Testis (tissue), 2 donors: Measurements from ENCODE around the gene DRC7.

Experiments used
- CTCF ChIP-seq, 3 experiments: fragments of 450-650 bp in 2 of 3; fragments of 200-600 bp in 1 of 3; sonication (generic) in 1 of 3; IDR thresholded peaks; one replicate each; pipeline ENCODE4 v1.5.1; 2016 to 2019; ENCODE audit warnings: antibody characterized with exemption in 3 of 3, mild to moderate bottlenecking in 2 of 3, moderate library complexity in 1 of 3
- POLR2A ChIP-seq: fragments of 450-650 bp; IDR thresholded peaks from one replicate; pipeline ENCODE4 v1.6.1; 2017; ENCODE audit warnings: antibody characterized with exemption, mild to moderate bottlenecking, moderate library complexity

GRCh38 chr16:57726433-57726947 lies 31.9 kb downstream of the DRC7 start:
- TF ChIP-seq CTCF (IDR thresholded peaks at IDR 0.05) (no peak), POLR2A (no peak)
